ENCODE results near the gene HNRNPF.

DNA sequence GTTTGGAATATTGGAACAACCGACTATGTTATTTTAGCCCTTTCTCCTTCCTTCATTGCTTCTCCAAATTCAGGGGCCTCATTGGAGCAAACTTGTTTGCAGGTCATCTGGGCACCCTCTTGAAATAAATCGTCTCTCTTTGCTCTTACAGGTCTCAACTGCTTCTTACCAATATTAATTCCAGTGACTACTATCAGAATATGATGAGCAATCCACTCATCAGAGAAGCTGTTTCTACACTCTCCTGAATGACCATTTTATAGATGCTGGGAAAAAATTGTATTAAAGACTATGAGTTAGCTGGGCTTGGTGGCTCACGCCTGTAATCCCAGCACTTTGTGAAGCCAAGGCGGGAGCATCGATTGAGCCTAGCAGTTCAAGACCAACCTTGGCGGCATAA, 12.5 kb upstream of the HNRNPF start:
- TF ChIP-seq CTCF (IDR thresholded peaks at IDR 0.05): no peak
- TF ChIP-seq POLR2A (IDR thresholded peaks at IDR 0.05): no peak
